PC-3 (cell line): ENCODE measurements around the gene SLC6A17. TPM values are rescaled to one million over a fixed set of nuclear protein-coding genes. Genes with fewer than 3 reads are reported as not detected.

ENCODE experiments used
- ATAC-seq: fragments of 200-7000 bp; cut with Tn5 transposase; 2 replicates; pipeline ENCODE4 v1.9.1; 2020; ENCODE audit warnings: mild to moderate bottlenecking, moderate library complexity
- BruUV-seq: library from RNA; stranded (reverse); fragments of 400-500 nt; replicated peaks from 2 replicates; lab custom pipeline; 2021; lab: Mats Ljungman, UMichigan
- CTCF ChIA-PET: fragments of 300-600 bp; sonication (Branson Sonifier 250); formaldehyde crosslinking; loops from one replicate; lab custom pipeline; 2022; ENCODE audit warnings: antibody characterized with exemption; lab: Charles Lee
- POLR2A ChIA-PET: fragments of 300-600 bp; sonication (Branson Sonifier 250); formaldehyde crosslinking; loops from one replicate; lab custom pipeline; 2022; ENCODE audit warnings: antibody characterized with exemption; ENCODE audit not compliant: unreplicated experiment; lab: Charles Lee
- DNase-seq: peaks from one replicate; pipeline ENCODE4 v3.0.0-alpha.2; 2015
- H2AFZ ChIP-seq: fragments of 300-600 bp; sonication (generic); 2 replicates; pipeline ENCODE4 v1.6.0; 2016; ENCODE audit warnings: antibody characterized with exemption, low read length
- H3F3A ChIP-seq: fragments of 300-600 bp; sonication (generic); one replicate; pipeline ENCODE4 v1.6.0; 2017; ENCODE audit warnings: antibody characterized with exemption, low read length, control low read depth, mild to moderate bottlenecking; ENCODE audit not compliant: unreplicated experiment
- H3K27ac ChIP-seq: fragments of 300-600 bp; sonication (generic); 2 replicates; pipeline ENCODE4 v1.5.1; 2016; ENCODE audit warnings: mild to moderate bottlenecking, low read length
- H3K27me3 ChIP-seq: fragments of 300-600 bp; sonication (generic); 2 replicates; pipeline ENCODE4 v1.6.1; 2016; ENCODE audit warnings: low read length, mixed read lengths
- H3K36me3 ChIP-seq: fragments of 300-600 bp; sonication (generic); 2 replicates; pipeline ENCODE4 v1.6.1; 2016; ENCODE audit warnings: low read depth, mixed run types, low read length, mixed read lengths
- H3K4me1 ChIP-seq: fragments of 300-600 bp; sonication (generic); 2 replicates; pipeline ENCODE4 v1.5.1; 2016; ENCODE audit warnings: low read length; ENCODE audit not compliant: insufficient read depth
- H3K4me2 ChIP-seq: fragments of 300-600 bp; sonication (generic); 2 replicates; pipeline ENCODE4 v1.6.0; 2016; ENCODE audit warnings: low read length
- H3K4me3 ChIP-seq: fragments of 300-600 bp; sonication (generic); 2 replicates; pipeline ENCODE4 v1.5.1; 2016; ENCODE audit warnings: mild to moderate bottlenecking, low read length, mixed read lengths
- H3K79me2 ChIP-seq: fragments of 300-600 bp; sonication (generic); 2 replicates; pipeline ENCODE4 v1.6.1; 2017; ENCODE audit warnings: low read length, mixed read lengths
- H3K9ac ChIP-seq: fragments of 300-600 bp; sonication (generic); 2 replicates; pipeline ENCODE4 v1.6.0; 2016; ENCODE audit warnings: mild to moderate bottlenecking, low read length
- H3K9me2 ChIP-seq: fragments of 300-600 bp; sonication (generic); replicated peaks from 2 replicates; pipeline ENCODE4 v1.6.1; 2016; ENCODE audit warnings: mixed run types, low read length, mixed read lengths
- H3K9me3 ChIP-seq: fragments of 300-600 bp; sonication (generic); 2 replicates; pipeline ENCODE4 v1.6.1; 2016; ENCODE audit warnings: low read length, mixed read lengths
- H4K20me1 ChIP-seq: fragments of 300-600 bp; sonication (generic); 2 replicates; pipeline ENCODE4 v1.6.1; 2016; ENCODE audit warnings: low read length, mixed read lengths
- CTCF ChIP-seq: fragments of 300-600 bp; sonication (generic); conservative IDR thresholded peaks from 2 replicates; pipeline ENCODE4 v1.5.1; 2017; ENCODE audit warnings: antibody characterized with exemption, low read depth, mild to moderate bottlenecking, low read length
- EZH2 ChIP-seq: fragments of 300-600 bp; sonication (generic); IDR thresholded peaks from one replicate; pipeline ENCODE4 v1.6.1; 2017; ENCODE audit warnings: antibody characterized with exemption, mild to moderate bottlenecking, low read length; ENCODE audit not compliant: unreplicated experiment
- EZH2phosphoT487 ChIP-seq: fragments of 300-600 bp; sonication (generic); IDR thresholded peaks from 2 replicates; pipeline ENCODE4 v1.6.1; 2018; ENCODE audit warnings: mild to moderate bottlenecking, antibody characterized with exemption, low read length, borderline replicate concordance
- intact Hi-C: fragments of 100-400 bp; cut with micrococcal nuclease; formaldehyde crosslinking; loops from 2 replicates; pipeline ENCODE4 v1.9.0; 2023
- total RNA-seq: library from RNA; depleted of rRNA; stranded (reverse); fragments of >200 nt; gene quantifications from 2 replicates; pipeline ENCODE4 v1.2.3, GENCODE V29; 2014

SLC6A17 gene
- total RNA-seq, 1 experiment from 2014 or later = not detected

GRCh38 chr1:110106013-110106941 lies 44.0 kb upstream of the SLC6A17 start:
- ATAC-seq (peak; percentile 94), DNase-seq (peak; percentile 74)
- Histone ChIP-seq H3K27me3 (peaks cover 26% of the 10 kb centered on the region; the same call in 1 of the 2 replicates), H3K9me2 (no peaks in the 10 kb centered on the region), H3K27ac (no peak overlapping the region), H3K9me3 (no peaks in the 10 kb centered on the region), H3K79me2 (no peaks in the 10 kb centered on the region), H3K4me1 (peaks cover 4% of the 10 kb centered on the region; the same call in 1 of the 2 replicates), H3F3A (no peaks in the 10 kb centered on the region), H3K4me2 (no peak overlapping the region), H3K36me3 (no peaks in the 10 kb centered on the region), H4K20me1 (no peaks in the 10 kb centered on the region), H2AFZ (peak overlapping the region; percentile 12), H3K4me3 (no peak overlapping the region), H3K9ac (no peak overlapping the region)
- TF ChIP-seq CTCF (peak; percentile 91), EZH2phosphoT487 (no peak)
- intact Hi-C loops = loop anchor here (1.0 kb wide), 3 partner anchors 18 to 77 kb away; no protein-coding TSS in a partner anchor
- no TSS peak for BruUV-seq
- ChIA-PET CTCF (interaction anchor here (0.5 to 0.7 kb wide), 2 partner anchors 11 to 18 kb away, joined by 4 to 11 read pairs; no protein-coding TSS in a partner anchor), POLR2A (no interaction called here)

- no peaks in the 10 kb centered on the region for H3K4me1 ChIP-seq
- no peak for TF ChIP-seq CTCF
- TF ChIP-seq EZH2phosphoT487 = no peak
- no peak for TF ChIP-seq EZH2
- ATAC-seq = no peak
- no peaks in the 10 kb centered on the region for H4K20me1 ChIP-seq
- H2AFZ ChIP-seq = no peak overlapping the region
- ChIA-PET CTCF (no interaction called here), POLR2A (no interaction called here)
- no peaks in the 10 kb centered on the region for H3K36me3 ChIP-seq
- H3K9ac ChIP-seq = no peak overlapping the region
- no peaks in the 10 kb centered on the region for H3F3A ChIP-seq
- no peaks in the 10 kb centered on the region for H3K9me3 ChIP-seq
- no peaks in the 10 kb centered on the region for H3K9me2 ChIP-seq
- no peak for DNase-seq
- peaks cover 40% of the 10 kb centered on the region for H3K27me3 ChIP-seq
- H3K4me2 ChIP-seq = no peak overlapping the region
- intact Hi-C loops = no loop called here
- no peak overlapping the region for H3K27ac ChIP-seq
- BruUV-seq = no TSS peak
- no peaks in the 10 kb centered on the region for H3K79me2 ChIP-seq
- no peak overlapping the region for H3K4me3 ChIP-seq
Measured at GRCh38 chr1:110107867-110108469, 42.3 kb upstream of the SLC6A17 start.
